GM20000 (cell line): ENCODE measurements around the gene ANKRD55.
"Not testable (repeated sequence)": the region's sequence is repeated elsewhere in the genome, so short reads cannot be mapped to it uniquely, and the experiment has no call there.

Experiments used
- DNase-seq: peaks from one replicate; pipeline ENCODE4 v3.0.0; 2012; ENCODE audit warnings: low spot score
- CTCF ChIP-seq: IDR thresholded peaks from 2 replicates; pipeline ENCODE4 v1.5.1; 2012; ENCODE audit warnings: mild to moderate bottlenecking, control low read depth; ENCODE audit errors: extremely low read depth, missing control alignments

ANKRD55 gene

GRCh38 chr5:56202483-56202882 lies 30.6 kb downstream of the ANKRD55 start:
- no peak for TF ChIP-seq CTCF
- DNase-seq: no peak

GRCh38 chr5:56201762-56202261 lies 31.3 kb downstream of the ANKRD55 start:
- not testable (repeated sequence) for DNase-seq

- peak; percentile 55 for TF ChIP-seq CTCF
- peak; percentile 78 for DNase-seq
These were observed 32.0 kb downstream of the ANKRD55 start for GRCh38 chr5:56200971-56201666.

GRCh38 chr5:56195016-56195415 lies 38.1 kb downstream of the ANKRD55 start:
- TF ChIP-seq CTCF: no peak
- no peak for DNase-seq

- DNase-seq: no peak
- TF ChIP-seq CTCF: no peak
These were observed 40.9 kb downstream of the ANKRD55 start for GRCh38 chr5:56192246-56192645.

- no peak for TF ChIP-seq CTCF
- DNase-seq: no peak
These were observed 41.5 kb downstream of the ANKRD55 start for GRCh38 chr5:56191656-56192055.

- TF ChIP-seq CTCF: no peak
- no peak for DNase-seq
These were observed 42.6 kb downstream of the ANKRD55 start for GRCh38 chr5:56190497-56190896.

- no peak for DNase-seq
- TF ChIP-seq CTCF: no peak
These were observed 47.3 kb downstream of the ANKRD55 start for GRCh38 chr5:56185768-56186311.
